IPS-NIHi7 (cell line): ENCODE results near the gene BRI3BP.
"Not testable (repeated sequence)": the region's sequence is repeated elsewhere in the genome, so short reads cannot be mapped to it uniquely, and the experiment has no call there.

Source experiments
- DNase-seq: peaks from one replicate; pipeline ENCODE4 v3.0.0; 2012; ENCODE audit warnings: mixed read lengths; ENCODE audit errors: extremely low spot score

The BRI3BP gene

DNA sequence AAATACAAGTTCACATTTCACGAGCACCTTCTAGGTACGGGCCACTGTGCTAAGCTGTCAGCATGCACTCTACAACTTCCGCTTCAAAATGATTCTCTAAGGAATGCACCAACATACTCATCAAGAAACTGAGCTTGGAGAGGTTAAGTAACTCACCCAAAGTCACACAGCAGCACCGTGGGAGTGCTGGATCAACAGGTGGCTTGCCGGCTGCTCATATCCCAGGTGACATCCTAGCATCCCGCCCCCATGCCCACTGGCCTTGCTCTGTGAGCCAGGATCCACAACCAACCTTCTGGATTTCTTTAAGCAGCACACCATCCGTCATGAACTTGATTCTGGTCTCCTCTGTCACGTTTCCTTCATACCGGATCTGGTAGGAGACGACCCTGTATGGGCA, 21.2 kb upstream of the BRI3BP start:
- no peak for DNase-seq

DNA sequence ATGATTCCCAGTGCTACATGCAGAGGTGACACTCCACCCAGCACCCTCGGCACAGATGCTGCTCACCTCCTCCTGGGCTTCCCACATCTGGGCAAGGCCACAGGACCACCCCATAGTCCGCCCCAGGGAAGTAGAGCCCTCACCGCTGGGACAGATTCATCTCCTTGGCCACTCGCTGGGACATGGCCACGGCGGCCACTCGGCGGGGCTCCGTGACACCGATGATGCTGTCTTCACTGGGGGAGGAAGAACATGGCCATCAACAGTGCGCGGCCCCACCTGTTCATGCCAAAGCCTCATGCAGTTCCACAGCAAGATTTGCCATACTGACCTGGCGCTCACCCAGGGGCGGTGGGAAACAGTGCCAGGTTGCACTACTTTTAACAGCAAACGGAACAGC, 18.2 kb upstream of the BRI3BP start:
- DNase-seq, result no peak

DNA sequence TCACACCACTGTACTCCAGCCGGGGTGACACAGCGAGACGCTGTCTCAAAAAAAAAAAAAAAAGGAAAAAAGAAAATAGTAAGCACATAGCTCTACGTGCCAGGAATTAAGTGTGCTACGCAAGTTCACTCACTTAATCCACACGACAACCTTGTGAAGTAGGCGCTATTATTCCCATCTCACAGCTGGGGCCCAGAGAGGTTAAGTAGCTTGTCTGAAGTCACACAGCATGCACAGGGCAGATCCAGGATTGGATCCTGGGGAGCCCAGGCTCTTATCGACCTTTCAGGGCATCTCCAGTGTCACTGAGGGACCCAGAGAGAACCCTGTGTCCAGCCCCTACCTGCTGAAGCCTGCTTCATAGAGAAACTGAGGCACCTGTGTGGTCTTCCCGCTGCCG, 16.4 kb upstream of the BRI3BP start:
- no peak for DNase-seq

DNA sequence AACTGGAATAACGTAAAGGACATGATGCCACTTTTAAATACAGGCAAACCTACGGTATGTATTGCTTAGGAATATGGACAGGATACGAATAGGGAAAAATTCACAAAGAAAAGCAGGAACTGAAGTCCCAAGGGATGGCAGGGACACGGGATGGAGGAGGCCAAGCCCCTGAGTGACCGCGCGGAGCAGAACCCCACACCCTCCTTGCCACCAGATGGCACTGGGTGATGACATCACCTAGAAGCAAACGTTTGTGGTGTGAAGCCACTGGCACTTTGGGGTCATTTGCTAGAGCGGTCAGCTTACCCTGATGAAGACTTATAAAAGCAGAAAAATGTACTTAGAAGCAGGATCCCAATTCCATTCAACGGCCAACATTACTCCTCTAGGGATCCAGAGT, 13.9 kb upstream of the BRI3BP start:
- no peak for DNase-seq

DNA sequence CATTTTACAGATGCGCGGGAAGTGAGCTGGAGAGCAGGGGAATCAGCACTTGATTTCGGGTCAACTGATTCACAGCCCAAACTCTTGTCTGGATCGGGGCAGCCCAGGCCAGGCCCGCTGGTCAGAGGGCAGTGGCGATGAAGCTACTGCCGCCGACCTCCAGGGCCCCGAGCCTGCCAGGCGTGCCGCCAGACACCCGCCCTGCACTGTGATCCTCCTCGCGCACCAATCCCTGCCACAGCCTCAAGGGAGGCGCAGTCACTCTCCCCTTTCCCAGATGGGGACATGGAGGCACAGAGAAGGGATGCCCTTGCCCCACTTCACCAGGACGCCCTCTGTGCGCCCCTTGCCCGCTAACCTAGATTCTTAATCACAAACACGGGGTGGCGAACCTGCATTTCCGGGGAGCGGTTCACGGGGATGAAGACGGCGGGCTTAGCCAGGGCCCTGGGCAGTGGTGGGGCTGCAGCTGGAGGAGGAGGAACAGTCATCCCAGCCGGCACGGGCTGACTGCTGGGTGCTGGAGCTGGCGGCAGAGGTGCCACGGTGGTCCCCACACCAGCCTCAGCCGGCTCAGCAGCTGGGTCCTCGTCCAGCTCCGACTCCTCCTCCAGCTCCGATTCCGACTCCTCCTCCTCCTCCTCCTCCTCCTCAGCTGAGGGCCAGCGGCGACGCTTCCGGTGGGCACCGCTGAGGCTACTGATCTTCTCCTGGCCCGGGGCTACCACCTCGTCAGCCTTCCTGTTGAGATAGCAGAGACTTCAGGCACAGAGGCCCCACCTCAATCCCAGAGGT, 13.2 kb upstream of the BRI3BP start:
- no peak for DNase-seq

DNA sequence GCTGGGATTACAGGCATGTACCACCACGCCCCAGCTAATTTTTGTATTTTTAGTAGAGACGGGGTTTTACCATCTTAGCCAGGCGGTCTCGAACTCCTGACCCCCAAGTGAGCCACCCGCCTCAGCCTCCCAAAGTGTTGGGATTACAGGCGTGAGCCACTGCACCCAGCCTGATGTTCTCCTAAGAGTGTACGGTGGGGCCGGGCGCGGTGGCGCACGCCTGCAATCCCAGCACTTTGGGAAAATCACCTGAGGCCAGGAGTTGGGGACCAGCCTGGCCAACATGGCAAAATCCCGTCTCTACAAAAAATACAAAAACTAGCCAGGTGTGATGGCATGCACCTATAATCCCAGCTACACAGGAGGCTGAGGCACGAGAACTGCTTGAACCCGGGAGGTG, 6.6 kb upstream of the BRI3BP start:
- DNase-seq, result not testable (repeated sequence)

DNA sequence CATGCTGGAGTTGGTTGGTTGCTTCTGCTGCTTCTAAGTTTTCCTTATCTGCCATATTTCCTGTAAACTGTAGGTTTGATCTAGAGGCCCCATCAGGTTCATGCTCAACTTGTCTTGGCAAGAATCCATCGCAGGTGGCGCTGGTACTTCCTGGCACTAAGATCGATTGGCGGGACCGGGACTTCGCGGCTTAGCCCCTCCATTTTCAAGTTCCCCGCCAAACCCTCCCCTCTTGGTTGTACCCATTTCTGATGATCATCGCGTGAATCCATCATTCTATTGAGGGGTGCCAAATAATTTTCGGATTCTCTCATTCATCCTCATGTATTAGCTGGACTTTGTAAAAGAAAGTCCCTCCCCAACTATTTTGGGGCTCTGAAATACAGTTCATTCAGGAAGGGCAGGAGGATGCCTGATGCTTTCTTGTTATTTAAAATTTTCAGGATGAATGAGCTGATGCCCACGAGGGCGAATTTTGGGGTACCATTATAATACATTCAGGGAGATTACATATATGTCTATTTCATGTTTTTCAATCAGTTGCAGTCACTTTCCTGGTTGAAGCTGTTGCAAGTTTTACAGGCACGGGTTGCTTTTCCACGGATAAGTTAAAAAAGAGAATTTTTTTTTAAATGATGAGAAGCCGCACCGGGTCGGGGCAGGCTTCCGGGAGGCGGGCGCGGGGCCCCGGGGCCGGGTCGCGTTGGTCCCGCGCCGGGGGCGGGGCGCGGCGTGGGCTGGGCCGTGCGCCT, 395 bp upstream of the BRI3BP start:
- DNase-seq, result peak; percentile 85

DNA sequence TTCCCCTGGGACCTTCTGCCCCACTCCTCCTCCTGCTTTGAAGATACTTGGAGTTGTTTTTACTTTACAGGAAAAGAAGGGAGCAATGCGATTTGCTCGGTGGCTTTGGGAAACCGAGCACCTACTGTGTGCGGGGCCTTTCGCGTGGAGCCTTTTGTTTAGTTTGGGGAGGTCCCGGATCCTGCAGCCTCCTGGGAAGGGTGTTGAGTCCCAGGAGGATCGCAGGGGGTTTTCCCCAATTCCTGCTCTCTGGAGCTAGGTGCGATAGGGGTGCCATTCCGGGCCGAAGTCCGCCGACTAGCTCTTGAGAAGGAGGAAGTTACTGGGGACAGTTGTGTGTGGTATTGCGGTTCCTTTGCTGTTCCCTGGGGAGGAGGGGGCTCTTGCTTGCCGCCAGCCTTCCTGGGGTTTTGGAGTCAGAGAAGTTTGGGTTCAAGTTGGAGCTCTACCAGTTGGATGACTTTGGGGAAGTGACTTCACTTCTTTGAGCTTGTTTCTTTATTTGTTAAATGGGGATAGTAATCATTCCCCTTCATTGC, 1.1 kb downstream of the BRI3BP start:
- DNase-seq, result no peak

DNA sequence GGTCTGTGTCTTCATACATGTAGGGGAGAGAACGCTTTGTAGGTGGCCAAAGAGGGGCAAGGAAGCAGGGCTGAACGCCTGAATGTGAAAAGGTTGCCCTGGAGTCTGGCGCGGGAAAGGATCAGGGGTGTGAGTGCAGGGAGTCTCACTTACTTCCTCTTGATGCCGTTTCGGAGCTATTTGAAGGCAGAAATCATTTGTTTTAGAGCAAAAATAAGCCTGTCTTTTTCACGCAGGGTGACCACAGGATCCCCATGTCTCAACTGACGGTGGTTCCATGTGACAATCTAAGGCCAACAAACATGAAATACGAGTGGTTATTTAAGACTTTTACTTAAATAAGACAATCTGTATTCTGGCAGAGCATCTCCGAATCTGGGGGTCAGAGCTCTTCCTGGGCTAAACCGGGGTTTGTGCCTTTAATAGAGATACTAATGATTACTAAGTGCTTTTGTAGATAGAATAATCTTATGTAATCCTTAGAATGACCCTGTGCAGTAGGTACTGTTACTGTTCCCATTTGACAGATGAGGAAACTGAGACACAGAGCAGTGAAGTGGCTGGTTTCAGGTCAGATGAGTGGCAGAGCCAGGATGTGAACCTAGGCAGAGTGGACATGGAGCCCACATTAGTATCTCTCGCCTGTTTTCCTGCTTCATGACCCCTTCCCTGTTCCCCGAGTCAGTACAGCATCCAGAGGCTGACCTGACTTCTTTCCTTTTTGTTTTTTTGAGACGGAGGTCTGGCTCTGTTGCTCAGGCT, 1.9 kb downstream of the BRI3BP start:
- no peak for DNase-seq

DNA sequence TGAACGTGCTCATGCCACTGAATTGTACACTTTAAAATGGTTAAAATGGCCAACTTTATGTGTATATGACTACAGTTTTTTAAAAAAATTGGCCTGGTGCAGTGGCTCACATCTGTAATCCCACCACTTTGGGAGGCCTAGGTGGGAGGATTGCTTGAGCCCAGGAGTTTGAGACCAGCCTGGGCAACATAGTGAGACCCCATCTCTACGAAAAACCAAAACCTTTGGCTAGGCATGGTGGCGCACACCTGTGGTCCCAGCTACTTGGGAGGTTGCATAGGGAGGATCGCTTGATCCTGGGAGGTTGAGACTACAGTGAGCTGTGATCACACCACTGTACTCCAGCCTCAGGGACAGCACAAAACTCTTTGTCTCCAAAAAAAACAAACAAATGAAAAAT, 5.3 kb downstream of the BRI3BP start:
- DNase-seq, result no peak

DNA sequence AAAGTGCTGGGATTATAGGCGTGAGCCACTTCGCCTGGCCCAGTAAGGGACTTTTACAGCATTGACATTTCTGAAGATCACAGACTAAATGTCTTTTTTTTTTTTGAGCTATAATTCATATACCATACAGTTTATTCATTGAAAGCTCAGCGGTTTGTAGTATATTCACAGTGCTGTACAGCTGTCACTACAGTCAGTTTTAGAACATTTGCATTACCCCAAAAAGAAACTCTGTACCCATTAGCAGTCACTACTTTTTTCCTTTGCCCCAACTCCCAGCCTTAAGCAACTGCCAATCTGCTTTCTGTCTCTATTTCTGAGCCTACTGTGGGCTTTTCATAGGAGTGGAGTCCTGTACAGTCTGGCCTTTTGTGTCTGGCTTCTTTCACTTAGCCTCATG, 8.2 kb downstream of the BRI3BP start:
- no peak for DNase-seq

DNA sequence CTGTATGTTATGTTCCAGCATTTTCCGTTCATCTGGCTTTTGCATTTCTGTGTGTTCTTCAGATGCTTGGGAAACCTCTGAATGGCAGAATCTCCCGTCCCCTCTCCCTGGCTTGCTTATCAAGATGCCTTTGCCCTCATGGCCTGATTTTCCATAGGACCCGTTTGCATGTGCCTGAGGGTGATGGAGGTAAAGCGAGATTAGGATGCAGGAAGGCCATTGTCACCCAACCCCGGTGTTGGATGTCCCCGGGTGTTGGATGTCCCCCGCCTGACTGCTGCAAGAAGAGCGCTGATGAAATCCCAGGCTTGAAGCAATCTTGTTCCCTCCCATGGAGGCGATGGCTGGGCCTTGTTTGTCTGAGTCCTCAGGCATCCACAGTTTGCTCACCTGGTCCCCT, 9.6 kb downstream of the BRI3BP start:
- no peak for DNase-seq

DNA sequence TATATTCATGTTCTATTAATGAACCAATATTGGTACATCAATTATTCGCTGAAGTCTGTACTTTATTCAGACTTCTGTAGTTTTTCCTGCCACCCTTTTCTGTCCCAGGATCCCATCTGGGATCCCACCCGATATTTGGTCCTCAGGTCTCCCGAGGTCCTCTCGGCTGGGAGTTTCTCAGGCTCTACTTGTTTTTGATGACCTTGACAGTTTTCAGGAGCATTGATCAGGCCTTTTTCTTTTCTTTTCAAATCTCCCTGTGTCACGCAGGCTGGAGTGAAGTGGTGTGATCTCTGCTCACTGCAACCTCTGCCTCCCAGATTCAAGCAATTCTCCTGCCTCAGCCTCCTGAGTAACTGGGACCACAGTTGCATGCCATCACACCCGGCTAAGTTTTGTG, 11.2 kb downstream of the BRI3BP start:
- DNase-seq, result no peak

DNA sequence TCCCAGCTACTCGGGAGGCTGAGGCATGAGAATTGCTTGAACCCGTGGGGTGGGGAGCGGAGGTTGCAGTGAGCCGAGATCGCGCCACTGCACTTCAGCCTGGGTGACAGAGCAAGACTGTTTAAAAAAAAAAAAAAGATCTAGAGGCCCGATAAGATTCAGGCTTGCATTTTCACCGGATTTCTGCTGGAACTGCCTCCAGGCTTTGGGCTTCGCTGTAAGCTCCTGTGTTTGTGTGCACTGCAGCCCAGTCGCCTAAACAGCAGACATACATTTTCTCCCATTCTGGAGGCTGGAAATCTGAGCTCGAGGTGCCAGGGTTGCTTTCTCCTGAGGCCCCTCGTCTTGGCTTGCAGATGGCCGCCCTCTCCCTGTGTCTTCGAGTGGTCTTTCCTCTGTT, 12.2 kb downstream of the BRI3BP start:
- no peak for DNase-seq

DNA sequence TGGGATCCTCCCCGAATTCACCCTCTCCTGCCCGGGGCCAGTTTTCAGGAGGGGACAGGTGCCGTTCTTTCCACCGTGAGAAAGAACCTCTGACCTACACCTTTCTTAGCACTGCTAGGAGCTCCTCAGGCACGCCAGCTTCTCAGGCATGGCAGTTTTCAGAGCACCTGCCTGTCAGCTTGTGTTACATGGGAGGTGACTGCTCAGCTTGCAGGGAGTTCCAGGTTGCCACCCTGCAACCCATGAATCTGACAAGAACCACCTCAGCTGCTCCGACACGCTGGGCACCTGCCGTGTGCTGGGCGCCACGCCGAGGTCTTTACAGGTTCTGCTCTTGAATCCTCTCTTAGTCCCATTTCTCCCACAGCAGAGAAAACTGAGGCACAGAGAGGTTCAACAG, 12.9 kb downstream of the BRI3BP start:
- no peak for DNase-seq

DNA sequence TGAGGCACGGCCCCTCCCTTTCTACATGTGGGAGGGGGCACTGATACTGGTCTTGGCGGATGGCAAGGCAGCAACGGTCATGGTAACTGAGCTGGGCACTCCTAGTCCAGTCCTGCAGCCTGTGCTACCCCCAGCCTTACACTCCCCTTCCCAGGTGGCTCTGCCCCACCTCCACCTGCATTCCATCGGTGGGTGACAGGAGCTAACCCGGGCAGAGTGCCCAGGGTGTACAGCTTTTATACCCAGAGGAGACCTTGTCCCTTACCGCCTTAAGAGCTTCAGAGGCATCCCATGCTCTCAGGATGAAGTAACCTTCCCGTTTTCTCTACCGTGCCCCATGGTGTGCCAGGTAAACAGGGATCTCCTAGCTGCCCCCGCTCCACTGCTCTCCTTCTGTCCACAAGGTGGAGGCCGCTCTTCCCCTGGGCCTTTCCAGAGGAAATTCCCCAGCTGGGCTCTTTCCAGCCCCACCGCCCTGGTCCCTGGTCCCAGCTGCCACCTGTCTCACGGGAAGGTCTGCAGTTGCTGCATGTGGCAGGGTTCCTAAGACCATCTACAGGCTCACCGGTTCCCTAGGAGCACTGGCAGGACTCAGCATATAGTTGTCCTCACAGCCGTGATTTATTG, 20.5 kb downstream of the BRI3BP start:
- DNase-seq, result no peak

DNA sequence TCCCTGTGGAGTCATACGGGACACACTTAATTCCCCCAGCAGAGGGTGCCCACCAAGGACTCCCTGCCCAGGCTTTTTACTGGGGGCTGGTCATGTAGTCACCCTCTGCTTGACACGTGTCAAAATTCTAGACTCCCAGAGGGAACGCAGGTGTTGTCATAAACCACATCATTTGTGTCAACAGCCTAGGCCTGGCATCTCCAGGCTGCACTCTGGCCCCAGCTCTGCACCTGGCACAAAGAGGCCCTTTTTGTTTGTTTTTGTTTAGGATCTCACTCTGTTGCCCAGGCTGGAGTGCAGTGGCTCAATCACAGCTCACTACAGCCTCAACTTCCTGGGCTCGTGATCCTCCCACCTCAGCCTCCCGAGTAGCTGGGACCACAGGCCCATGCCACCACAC, 21.1 kb downstream of the BRI3BP start:
- DNase-seq, result no peak

DNA sequence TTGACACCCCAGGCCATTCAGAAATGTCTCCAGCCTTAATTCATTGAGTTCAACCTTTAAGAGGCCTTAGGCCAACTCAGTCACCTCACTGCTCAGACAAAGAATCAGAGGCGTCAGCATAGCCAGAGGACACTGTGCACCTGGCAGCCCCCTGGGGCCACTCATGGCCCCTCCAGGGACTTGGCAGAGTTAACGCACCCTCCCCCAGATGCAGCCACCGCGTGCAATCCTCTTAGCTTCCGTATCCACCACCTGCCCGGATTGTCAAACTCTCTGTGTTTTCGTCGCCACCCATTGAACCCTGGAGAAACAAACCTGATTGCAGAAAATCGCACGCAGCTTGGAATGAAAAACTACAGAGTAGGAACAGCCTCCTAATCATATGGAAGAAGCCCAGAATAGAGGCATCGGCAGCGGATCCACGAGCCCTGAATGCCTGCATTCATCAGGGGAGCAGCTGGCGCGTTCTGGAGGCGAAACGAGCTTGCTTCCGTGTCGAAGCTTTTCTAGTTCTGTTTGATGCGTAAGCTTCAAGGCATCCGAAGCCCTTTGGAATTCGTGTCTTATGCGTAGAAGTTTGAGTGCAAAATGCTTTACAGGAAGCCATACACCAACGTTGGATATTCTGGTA, 22.4 kb downstream of the BRI3BP start:
- no peak for DNase-seq

DNA sequence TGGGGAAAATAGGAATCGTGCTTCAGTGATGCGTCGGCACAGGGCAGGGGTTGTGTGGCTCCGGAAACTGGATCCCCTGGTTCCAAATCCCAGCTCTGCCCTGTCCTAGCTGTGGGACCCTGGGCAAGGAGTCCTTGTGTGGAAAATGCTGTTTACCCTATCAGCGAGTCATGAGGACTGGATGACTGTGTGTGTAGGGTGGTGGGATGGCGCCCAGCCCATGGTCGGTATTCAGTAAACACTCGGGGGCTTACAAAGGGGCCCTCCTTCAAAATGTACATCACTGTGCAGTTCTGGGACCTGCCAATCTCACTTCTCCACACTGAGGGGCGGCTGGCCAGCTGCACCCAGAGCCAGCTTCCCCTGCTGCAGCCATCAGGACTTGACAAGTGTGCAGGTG, 24.4 kb downstream of the BRI3BP start:
- no peak for DNase-seq

DNA sequence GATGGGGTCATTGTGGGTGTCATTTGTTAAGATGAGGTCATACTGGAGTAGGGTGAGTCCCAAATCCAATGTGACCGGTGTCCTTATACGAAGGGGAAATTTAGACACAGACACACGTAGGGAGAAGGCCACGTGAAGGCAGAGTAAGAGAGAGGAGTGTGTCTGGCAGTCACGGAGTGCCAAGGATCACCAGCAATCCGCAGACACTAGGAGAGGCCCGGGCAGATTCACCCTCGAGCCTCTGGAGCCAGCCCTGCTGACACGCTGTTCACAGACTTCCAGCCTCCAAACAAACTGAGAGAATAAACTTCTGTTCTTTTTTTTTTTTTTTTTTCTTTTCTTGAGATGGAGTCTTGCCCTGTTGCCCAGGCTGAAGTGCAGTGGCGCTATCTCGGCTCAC, 24.9 kb downstream of the BRI3BP start:
- DNase-seq, result no peak

DNA sequence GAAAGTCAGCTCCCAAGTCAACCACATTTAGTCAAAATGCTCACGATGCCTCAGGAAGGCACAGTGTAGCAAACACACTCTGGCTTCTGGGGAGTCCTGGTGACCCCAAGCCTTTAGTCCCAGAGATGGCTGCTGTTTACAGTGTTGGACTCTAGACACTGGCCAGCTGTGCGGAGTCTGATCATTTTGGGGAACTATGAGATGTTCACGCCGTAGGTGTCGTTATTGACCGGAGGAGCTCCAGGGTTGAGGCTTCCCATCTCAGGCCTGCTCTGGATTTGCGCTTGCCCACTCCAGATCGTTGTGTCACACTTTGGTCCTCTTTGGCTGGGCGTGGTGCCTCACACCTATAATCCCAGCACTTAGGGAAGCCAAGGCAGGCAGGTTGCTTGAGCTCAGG, 27.7 kb downstream of the BRI3BP start:
- no peak for DNase-seq

DNA sequence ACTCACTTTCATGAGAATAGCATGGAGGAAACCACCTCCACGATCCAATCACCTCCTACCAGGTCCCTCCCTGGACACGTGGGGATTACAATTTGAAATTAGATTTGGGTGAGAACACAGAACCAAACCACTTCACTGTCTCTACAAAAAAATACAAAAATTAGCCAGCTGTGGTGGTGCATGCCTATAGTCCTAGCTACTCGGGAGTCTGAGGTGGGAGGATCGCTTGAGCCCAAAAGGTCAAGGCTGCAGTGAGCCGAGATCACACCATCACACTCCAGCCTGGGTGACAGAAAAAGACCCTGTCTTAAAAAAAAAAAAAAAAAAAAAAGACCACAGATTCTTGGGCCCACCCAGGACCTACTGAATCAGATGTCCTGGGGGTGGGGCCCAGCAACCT, 28.3 kb downstream of the BRI3BP start:
- DNase-seq, result no peak
